ENCODE measurements around the gene POLR1A. TPM values are rescaled to one million over a fixed set of nuclear protein-coding genes. Genes with fewer than 3 reads are reported as not detected.

POLR1A gene
- total RNA-seq, 1 donor from 2014 or later: 9.2 TPM

- DNase-seq (ENCODE audit: low read depth in 2 of 2): no peak
These were observed 124.0 kb downstream of the POLR1A start for GRCh38 chr2:85981579-85982247.

GRCh38 chr2:85978883-85979780 is 126.6 kb downstream of the POLR1A start:
- DNase-seq (ENCODE audit: low read depth in 2 of 2): no peak

GRCh38 chr2:85976106-85976920 is 129.4 kb downstream of the POLR1A start:
- no peak for DNase-seq (ENCODE audit: low read depth in 2 of 2)

- no peak for DNase-seq (ENCODE audit: low read depth in 2 of 2)
These were observed 130.1 kb downstream of the POLR1A start for GRCh38 chr2:85975581-85975980.

- DNase-seq (ENCODE audit: low read depth in 2 of 2): no peak
These were observed 131.3 kb downstream of the POLR1A start for GRCh38 chr2:85974390-85974789.

GRCh38 chr2:85972355-85972754 is 133.3 kb downstream of the POLR1A start:
- DNase-seq (ENCODE audit: low read depth in 2 of 2): peak in 1 of 2 donors; percentile 18

GRCh38 chr2:85971366-85971765 is 134.3 kb downstream of the POLR1A start:
- no peak for DNase-seq (ENCODE audit: low read depth in 2 of 2)

Other genes starting within 250 kb of the POLR1A start
- 2.6 and 4.4 TPM in 2 replicates for gene ST3GAL5, start 216.9 kb downstream of the POLR1A start, total RNA-seq
- 37.1 and 43.7 TPM in 2 replicates for gene PTCD3, start 349 bp upstream of the POLR1A start, total RNA-seq
- gene IMMT, start 89.6 kb upstream of the POLR1A start, total RNA-seq: 44.7 and 49.7 TPM in 2 replicates
- 37.9 and 51.5 TPM in 2 replicates for gene MRPL35, start 93.6 kb upstream of the POLR1A start, total RNA-seq
- 6.7 and 15.0 TPM in 2 replicates for gene REEP1, start 231.7 kb upstream of the POLR1A start, total RNA-seq